Adrenal gland (tissue), 12 donors: ENCODE results near the gene CBX4. TPM values are rescaled to one million over a fixed set of nuclear protein-coding genes. Genes with fewer than 3 reads are reported as not detected.

Experiments used
- DNase-seq, 7 donors: peaks; one replicate each; pipeline ENCODE4 v3.0.0-alpha.2; 2019 to 2020
- H3K27ac ChIP-seq, 5 donors: fragments of 200-600 bp; sonication (generic) in 4 of 5; 1 replicate in 3 of 5; 2 replicates in 2 of 5; pipeline versions ENCODE4 v1.5.1 to v1.8.0; 2016 to 2020; ENCODE audit warnings: mild to moderate bottlenecking in 1 of 5
- H3K27me3 ChIP-seq: fragments of 200-600 bp; 2 replicates; pipeline ENCODE4 v1.8.0; 2021
- H3K36me3 ChIP-seq, 2 donors: fragments of 200-600 bp; replicated peaks in 1 of 2; 1 replicate in 1 of 2; 2 replicates in 1 of 2; pipeline versions ENCODE4 v1.5.1 to v1.8.0; 2018 to 2022
- H3K4me1 ChIP-seq, 2 donors: fragments of 200-600 bp; replicated peaks in 1 of 2; 1 replicate in 1 of 2; 2 replicates in 1 of 2; pipeline versions ENCODE4 v1.5.1 to v1.8.0; 2018 to 2021
- H3K4me3 ChIP-seq, 4 donors: fragments of 200-600 bp; sonication (generic) in 3 of 4; one replicate each; pipeline ENCODE4 v1.5.1; 2016 to 2018
- H3K9me3 ChIP-seq, 3 donors: fragments of 200-600 bp; sonication (generic) in 1 of 3; replicated peaks in 1 of 3; 1 replicate in 2 of 3; 2 replicates in 1 of 3; pipeline versions ENCODE4 v1.5.1 to v1.8.0; 2016 to 2021
- POLR2A ChIP-seq, 2 donors: fragments of 450-650 bp; IDR thresholded peaks; one replicate each; pipeline ENCODE4 v1.6.1; 2017; ENCODE audit warnings: antibody characterized with exemption in 2 of 2, mild to moderate bottlenecking in 2 of 2, moderate library complexity in 1 of 2
- WGBS, 4 donors: extraction: QIAGEN DNeasy Blood & Tissue Kit in 2 of 4; methylation state at CpG; one replicate each; pipeline versions ENCODE4 v1.1.5 to v1.1.7; 2013 to 2017; 5-methylcytosine and 5-hydroxymethylcytosine counted together
- intact Hi-C, 2 donors: fragments of 100-400 bp; cut with DNase I; formaldehyde crosslinking; loops; one replicate each; pipeline versions ENCODE4 v1.14.1 to v1.15.0; 2022 to 2023
- polyA plus RNA-seq, 3 donors: library from polyadenylated mRNA; stranded (reverse); fragments of 200-250 nt in 2 of 3; fragments of 350-450 nt in 1 of 3; fragmentation: Illumina TruSeq in 1 of 3; extraction: RNeasy Lipid Tissue Mini Kit (QIAGEN cat#74804) in 1 of 3; gene quantifications; one replicate each; pipeline ENCODE4 v1.2.3, GENCODE V29; 2013 to 2014
- total RNA-seq, 9 donors: library from RNA; depleted of rRNA in 4 of 9; stranded (reverse); fragments of >200 nt in 4 of 9; fragments of 120-200 nt in 1 of 9; fragmentation: NEBNext Ultra II Directional in 1 of 9; extraction: Animal tissue kit (Norgen Biotek cat#: 25700) in 1 of 9; gene quantifications; one replicate each; pipeline versions ENCODE4 v1.1.0 to v1.2.4, GENCODE V29; 2013 to 2023
- TF ChIP-seq, protein P1 (sequence below), 6 experiments: fragments of 450-650 bp in 4 of 6; fragments of 200-600 bp in 2 of 6; sonication (generic) in 1 of 6; IDR thresholded peaks; 1 replicate in 5 of 6; 2 replicates in 1 of 6; pipeline versions ENCODE4 v1.5.1 to v1.8.0; 2016 to 2021; ENCODE audit warnings: antibody characterized with exemption in 6 of 6, mild to moderate bottlenecking in 2 of 6, moderate library complexity in 1 of 6
- donor health status: healthy with polysubstance abuse.
- donor health status: Bipolar disorder and iron deficiency.
- donor health status: DM: yes; HTN: yes; CAD: no.
- donor health status: DM: no; HTN: no; CAD: no.
- donor health status: DM: no; HTN: no; CAD: no.
- donor health status: DM: yes; HTN: yes; CAD: no.

The CBX4 gene
- total and polyA plus RNA-seq, 12 donors, result 5.4 to 39.3 (median 17.0) TPM

DNA sequence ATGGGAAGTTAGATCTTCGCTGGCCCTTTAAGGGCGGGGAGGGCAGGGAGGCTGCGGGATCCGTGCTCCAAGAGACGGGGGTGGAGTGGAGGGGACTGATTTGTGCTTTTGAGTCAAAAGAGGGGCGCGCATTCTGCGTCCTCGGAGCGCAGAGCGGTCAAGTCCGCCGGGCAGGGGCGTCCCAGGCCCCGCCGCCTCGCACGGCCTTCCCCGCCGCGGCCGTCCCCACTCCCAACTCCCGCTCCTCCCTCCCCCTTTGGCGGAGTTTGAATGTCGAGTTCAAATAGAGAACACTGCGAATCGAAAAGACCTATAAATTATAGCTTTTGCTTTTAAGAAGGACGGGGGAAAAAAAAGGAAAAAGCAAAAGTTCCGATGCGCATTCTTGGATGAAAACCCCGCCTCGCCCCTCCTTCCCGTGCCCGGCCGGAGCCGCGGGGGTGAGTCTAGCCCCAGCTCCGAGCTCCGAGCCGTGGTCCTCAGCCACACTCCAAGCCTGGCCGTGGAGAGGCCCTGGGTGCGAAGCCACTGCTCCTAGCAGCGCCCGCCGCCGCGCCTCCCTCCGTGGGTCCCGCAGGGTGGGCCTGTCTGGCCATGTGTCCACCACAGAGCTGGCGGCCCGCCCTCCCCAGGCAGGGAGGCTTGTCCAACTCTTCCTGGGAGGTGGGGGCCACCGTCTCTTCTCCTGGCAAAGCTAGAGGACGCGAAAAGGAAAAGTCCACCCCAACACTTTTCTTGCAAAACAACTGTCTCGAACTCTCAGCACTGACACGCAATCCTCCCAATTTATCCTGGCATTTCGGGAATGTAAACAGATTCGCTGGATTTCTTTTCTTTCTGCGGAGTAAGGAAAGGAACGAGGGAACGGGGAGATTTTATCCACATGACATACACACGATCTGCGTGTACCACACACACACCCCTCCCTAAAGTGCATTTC, 46.0 kb downstream of the CBX4 start:
- Histone ChIP-seq H3K27me3 (peaks cover 58% of the 10 kb centered on the region), H3K36me3 (no peaks in the 10 kb centered on the region), H3K9me3 (no peaks in the 10 kb centered on the region), H3K27ac (no peak overlapping the region), H3K4me3 (peak overlapping the region in 1 of 4 donors; percentile 21), H3K4me1 (peaks cover 6 to 21% of the 10 kb centered on the region in 2 donors)
- TF ChIP-seq, protein P1, sequence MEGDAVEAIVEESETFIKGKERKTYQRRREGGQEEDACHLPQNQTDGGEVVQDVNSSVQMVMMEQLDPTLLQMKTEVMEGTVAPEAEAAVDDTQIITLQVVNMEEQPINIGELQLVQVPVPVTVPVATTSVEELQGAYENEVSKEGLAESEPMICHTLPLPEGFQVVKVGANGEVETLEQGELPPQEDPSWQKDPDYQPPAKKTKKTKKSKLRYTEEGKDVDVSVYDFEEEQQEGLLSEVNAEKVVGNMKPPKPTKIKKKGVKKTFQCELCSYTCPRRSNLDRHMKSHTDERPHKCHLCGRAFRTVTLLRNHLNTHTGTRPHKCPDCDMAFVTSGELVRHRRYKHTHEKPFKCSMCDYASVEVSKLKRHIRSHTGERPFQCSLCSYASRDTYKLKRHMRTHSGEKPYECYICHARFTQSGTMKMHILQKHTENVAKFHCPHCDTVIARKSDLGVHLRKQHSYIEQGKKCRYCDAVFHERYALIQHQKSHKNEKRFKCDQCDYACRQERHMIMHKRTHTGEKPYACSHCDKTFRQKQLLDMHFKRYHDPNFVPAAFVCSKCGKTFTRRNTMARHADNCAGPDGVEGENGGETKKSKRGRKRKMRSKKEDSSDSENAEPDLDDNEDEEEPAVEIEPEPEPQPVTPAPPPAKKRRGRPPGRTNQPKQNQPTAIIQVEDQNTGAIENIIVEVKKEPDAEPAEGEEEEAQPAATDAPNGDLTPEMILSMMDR (IDR thresholded peaks at IDR 0.05), result no peak
- TF ChIP-seq POLR2A (IDR thresholded peaks at IDR 0.05), result no peak
- no peak for DNase-seq
- 54 to 75% (median 63%) methylated on average over 40 to 63 of the region's 63 CpGs for WGBS, 4 donors
- intact Hi-C loops, result loop anchor here (5.0 kb wide), 2 partner anchors 124 to 199 kb away; no protein-coding TSS in a partner anchor

DNA sequence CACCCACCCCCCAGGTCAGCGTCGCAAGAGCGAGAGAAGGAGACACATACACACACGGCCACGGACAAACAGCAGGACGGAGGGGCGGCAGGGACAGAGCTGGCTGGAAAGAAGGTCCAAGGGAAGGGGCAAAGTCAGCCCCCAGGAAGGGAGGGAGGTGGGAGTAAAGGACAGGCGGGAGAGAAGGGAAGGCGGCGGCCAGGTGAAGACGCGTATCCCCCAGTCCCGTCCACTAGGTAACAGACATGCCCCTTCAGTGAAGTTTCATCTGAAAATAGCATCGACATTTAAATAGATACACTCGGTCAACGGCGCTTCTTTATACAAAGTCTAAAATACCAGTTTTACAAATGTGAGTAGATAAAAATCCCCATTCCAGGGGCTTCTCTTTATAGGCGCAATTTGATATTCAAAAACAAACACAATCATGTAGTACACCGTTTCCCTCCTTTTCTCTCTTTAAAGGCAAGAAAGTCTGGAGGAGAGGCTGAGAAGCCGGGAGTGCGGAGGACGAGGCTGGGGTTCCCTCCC, 46.8 kb downstream of the CBX4 start:
- H3K4me3 ChIP-seq, result no peak overlapping the region
- peaks cover 60% of the 10 kb centered on the region for H3K27me3 ChIP-seq
- no peak overlapping the region for H3K27ac ChIP-seq
- WGBS, 4 donors, result 24 to 40% (median 27%) methylated on average over 22 of the region's 22 CpGs
- intact Hi-C loops, result loop anchor here (5.0 kb wide), 2 partner anchors 125 to 200 kb away; no protein-coding TSS in a partner anchor
- TF ChIP-seq POLR2A (IDR thresholded peaks at IDR 0.05), result no peak
- TF ChIP-seq, protein P1 (IDR thresholded peaks at IDR 0.05), result no peak
- no peaks in the 10 kb centered on the region for H3K9me3 ChIP-seq
- H3K4me1 ChIP-seq, result peaks cover 0 to 14% of the 10 kb centered on the region in 2 donors
- no peak for DNase-seq
- H3K36me3 ChIP-seq, result no peaks in the 10 kb centered on the region

DNA sequence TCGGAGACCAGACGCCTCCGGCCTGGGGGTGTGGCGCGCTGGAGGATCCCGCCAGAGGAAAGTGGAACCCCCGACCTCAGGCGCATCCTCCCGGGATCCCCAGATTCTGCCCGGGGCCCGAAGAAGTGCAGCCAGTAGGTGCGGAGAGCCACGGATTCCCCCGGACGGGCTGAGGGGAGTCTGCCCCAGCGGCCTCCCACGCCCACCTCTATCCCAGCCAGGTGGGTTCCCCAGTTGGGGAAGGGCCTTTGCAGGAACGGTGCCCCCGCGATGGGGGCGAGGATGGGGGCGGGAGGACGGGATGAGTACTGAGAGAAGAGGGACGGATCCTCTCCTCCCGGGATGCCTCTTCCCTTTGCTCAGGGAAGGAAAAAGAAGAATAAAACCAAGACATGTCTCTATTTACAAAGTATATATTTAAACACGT, 47.5 kb downstream of the CBX4 start:
- WGBS, 4 donors, result 8 to 13% (median 10%) methylated on average over 16 to 26 of the region's 26 CpGs

More for the DNA sequence above, 47.5 kb downstream of the CBX4 start:
- Histone ChIP-seq H3K27ac (no peak overlapping the region), H3K9me3 (no peaks in the 10 kb centered on the region), H3K36me3 (no peaks in the 10 kb centered on the region), H3K27me3 (peaks cover 66% of the 10 kb centered on the region), H3K4me3 (no peak overlapping the region), H3K4me1 (peaks cover 0 to 14% of the 10 kb centered on the region in 2 donors)
- intact Hi-C loops, result loop anchor here (5.0 kb wide), 2 partner anchors 126 to 201 kb away; no protein-coding TSS in a partner anchor
- TF ChIP-seq POLR2A (IDR thresholded peaks at IDR 0.05), result no peak
- TF ChIP-seq, protein P1 (IDR thresholded peaks at IDR 0.05), result no peak
- DNase-seq, result peak in 1 of 7 donors; percentile 14
